ENCODE data around the gene VAPB.
A peak's percentile ranks its signal among the peaks of the same experiment; 100 is the strongest.

VAPB gene, protein sequence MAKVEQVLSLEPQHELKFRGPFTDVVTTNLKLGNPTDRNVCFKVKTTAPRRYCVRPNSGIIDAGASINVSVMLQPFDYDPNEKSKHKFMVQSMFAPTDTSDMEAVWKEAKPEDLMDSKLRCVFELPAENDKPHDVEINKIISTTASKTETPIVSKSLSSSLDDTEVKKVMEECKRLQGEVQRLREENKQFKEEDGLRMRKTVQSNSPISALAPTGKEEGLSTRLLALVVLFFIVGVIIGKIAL

DNA sequence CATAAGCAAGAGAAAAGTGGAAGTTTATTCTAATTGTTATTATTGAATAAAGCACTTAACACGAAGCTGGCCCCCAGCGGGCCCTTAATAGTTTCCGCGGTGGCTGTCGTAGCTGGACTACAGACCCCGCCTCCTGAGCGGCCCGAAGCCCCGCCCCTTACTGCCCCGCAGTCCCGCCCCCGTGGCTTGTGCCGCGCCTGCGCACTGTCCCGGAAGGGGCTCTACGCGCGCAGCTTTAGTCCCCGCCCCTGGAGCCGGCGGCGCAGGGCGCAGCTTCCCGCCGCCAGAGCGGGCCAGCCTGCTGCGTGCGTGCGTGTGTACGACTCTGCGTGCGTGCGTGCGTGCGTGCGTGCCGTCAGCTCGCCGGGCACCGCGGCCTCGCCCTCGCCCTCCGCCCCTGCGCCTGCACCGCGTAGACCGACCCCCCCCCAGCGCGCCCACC is at the start of gene VAPB:
Gene VAPB, plus strand, starts transcription at position 348 of the 442 bp plus-strand sequence. CDS start 231 bp downstream, outside the sequence.
- Histone ChIP-seq H3K9me3 (ENCODE audit: control insufficient read depth, insufficient read depth, low read length) (no peaks in the 10 kb centered on the region), H3K36me3 (ENCODE audit: control insufficient read depth, insufficient read depth, low read length) (no peaks in the 10 kb centered on the region), H3K27me3 (ENCODE audit: control insufficient read depth, insufficient read depth, low read length) (no peaks in the 10 kb centered on the region), H3K9ac (ENCODE audit: low read depth, low read length) (peak within 1 kb of the TSS; percentile 82), H3K4me1 (ENCODE audit: control insufficient read depth, insufficient read depth, low read length) (peaks cover 16% of the 10 kb centered on the region), H3K4me3 (ENCODE audit: low read depth, low read length) (peak within 1 kb of the TSS; percentile 78)

DNA sequence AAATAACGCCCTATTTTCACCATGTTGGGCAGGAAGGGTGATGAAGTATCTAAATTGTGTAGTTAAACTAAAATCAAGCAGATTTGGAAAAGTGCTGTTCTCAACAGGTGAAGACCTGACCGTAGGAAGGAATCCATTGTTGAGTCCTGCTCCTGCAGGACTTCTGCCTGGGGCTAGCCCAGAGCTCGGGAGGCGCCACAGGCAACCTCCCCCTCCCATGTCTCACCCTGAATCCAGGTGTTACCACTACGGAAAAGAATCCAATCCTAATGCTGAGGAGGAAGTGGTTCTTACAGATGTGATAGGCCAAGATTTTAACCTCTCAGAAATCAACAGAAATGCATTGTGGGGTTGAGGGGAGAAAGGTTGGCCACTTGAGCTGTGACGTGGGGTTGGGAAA is 49.3 kb upstream of the VAPB start:
- H3K27me3 ChIP-seq (ENCODE audit: control insufficient read depth, insufficient read depth, low read length): no peaks in the 10 kb centered on the region
- H3K36me3 ChIP-seq (ENCODE audit: control insufficient read depth, insufficient read depth, low read length): no peaks in the 10 kb centered on the region
- no peaks in the 10 kb centered on the region for H3K9me3 ChIP-seq (ENCODE audit: control insufficient read depth, insufficient read depth, low read length)
- H3K9ac ChIP-seq (ENCODE audit: low read depth, low read length): no peak overlapping the region
- peaks cover 8% of the 10 kb centered on the region for H3K4me1 ChIP-seq (ENCODE audit: control insufficient read depth, insufficient read depth, low read length)
- no peak overlapping the region for H3K4me3 ChIP-seq (ENCODE audit: low read depth, low read length)

DNA sequence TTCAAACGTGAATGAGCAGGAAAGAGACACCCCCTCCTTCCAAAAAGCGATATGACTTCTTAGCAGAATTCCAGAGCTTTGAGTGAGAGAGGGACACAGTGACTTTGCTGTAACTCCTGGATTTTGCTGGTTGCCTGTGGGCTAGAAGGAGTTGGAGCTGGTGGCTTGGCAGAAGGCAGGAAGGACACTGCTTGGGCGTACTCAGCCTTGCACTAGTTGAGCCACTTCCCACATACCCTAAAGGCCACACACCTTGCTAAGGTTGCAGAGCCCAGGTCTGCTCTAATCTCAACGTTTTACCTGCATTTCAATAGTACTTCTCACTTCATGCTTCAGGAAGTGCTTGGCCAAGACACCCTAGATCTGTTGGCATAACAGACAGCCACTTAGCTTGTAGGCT is 48.9 kb upstream of the VAPB start:
- H3K27me3 ChIP-seq (ENCODE audit: control insufficient read depth, insufficient read depth, low read length): no peaks in the 10 kb centered on the region
- no peak overlapping the region for H3K9ac ChIP-seq (ENCODE audit: low read depth, low read length)
- peaks cover 8% of the 10 kb centered on the region for H3K4me1 ChIP-seq (ENCODE audit: control insufficient read depth, insufficient read depth, low read length)
- H3K9me3 ChIP-seq (ENCODE audit: control insufficient read depth, insufficient read depth, low read length): no peaks in the 10 kb centered on the region
- H3K4me3 ChIP-seq (ENCODE audit: low read depth, low read length): no peak overlapping the region
- H3K36me3 ChIP-seq (ENCODE audit: control insufficient read depth, insufficient read depth, low read length): no peaks in the 10 kb centered on the region

DNA sequence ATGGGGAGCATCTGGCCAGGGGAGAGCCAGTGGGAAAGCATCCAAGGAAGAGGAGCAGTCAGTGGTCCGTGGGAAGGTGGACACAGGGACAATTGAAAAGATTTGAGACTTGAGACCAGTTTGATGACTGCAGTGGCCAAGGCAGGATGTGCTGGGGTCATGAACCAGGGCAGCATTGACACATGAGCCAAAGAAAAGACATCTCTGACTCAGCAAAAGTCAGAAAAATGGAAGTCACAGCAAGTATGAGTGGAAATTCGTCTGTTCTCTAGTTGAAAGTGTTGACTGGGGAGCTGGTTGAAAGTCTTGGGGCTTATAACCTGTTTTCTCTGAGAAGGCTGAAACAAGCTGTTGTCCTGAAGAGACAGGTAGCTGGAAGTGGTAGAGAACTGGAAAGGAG is 48.2 kb upstream of the VAPB start:
- Histone ChIP-seq H3K27me3 (ENCODE audit: control insufficient read depth, insufficient read depth, low read length) (no peaks in the 10 kb centered on the region), H3K36me3 (ENCODE audit: control insufficient read depth, insufficient read depth, low read length) (peaks cover 5% of the 10 kb centered on the region), H3K4me1 (ENCODE audit: control insufficient read depth, insufficient read depth, low read length) (peaks cover 8% of the 10 kb centered on the region), H3K9me3 (ENCODE audit: control insufficient read depth, insufficient read depth, low read length) (no peaks in the 10 kb centered on the region), H3K4me3 (ENCODE audit: low read depth, low read length) (no peak overlapping the region), H3K9ac (ENCODE audit: low read depth, low read length) (no peak overlapping the region)

DNA sequence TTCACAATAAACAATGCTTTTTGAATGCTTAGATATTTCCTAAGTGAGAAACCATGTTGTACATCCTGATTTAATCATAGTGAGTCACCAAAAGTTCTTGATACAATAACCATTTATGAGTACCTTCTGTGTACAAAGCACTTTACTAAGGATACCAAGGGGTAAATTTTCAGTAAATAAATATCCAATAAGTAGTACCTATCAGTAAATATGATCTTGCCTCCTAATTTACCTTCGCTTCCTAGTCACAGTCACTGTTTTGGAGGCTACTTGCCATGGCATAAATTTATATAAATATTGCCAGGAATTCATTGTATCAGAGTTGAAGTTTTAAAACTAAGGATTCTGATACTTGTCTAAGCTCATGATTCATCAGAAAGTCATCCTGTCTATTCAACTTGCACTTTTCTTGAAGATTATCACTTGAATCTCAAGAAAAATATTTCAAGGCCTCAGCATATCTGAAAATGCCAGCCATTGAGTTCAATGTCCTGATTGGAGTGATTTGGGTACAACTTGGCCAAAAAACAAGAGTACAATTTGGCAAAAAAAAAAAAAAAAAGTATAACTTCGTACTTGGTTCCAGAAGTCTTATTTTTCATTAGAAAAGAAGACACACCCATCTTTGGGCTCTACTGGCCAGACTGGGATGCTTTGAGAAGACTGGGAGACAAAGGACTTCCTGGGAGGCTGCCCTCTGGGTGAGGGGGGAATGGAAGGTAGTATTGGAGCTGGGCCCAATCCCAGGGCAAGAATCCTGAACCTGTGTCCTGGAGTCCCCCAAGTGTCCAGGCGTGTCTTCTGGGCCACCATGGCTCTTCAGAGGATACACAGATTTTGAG is 46.7 kb upstream of the VAPB start:
- Histone ChIP-seq H3K27me3 (ENCODE audit: control insufficient read depth, insufficient read depth, low read length) (no peaks in the 10 kb centered on the region), H3K36me3 (ENCODE audit: control insufficient read depth, insufficient read depth, low read length) (peaks cover 8% of the 10 kb centered on the region), H3K9ac (ENCODE audit: low read depth, low read length) (no peak overlapping the region), H3K9me3 (ENCODE audit: control insufficient read depth, insufficient read depth, low read length) (no peaks in the 10 kb centered on the region), H3K4me1 (ENCODE audit: control insufficient read depth, insufficient read depth, low read length) (peaks cover 8% of the 10 kb centered on the region), H3K4me3 (ENCODE audit: low read depth, low read length) (no peak overlapping the region)

DNA sequence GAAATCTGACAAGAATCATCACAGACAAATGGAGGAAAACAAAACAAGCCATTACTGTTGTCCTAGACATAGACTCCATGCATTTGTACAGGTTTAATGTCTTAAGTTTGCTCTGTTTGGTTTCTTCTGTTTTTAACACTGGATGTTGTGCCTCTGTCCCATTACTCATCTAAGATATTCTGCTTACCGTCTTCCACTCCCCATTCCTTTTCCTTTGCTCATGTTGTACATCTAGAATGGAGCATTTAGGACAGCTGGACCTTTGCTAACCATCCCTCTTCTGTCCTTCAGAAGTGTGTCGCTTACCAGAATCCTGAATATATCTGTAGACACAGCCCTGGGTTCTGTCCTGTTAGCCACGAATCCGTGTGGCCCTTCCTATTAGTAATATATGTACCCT is 44.3 kb upstream of the VAPB start:
- no peak overlapping the region for H3K9ac ChIP-seq (ENCODE audit: low read depth, low read length)
- H3K27me3 ChIP-seq (ENCODE audit: control insufficient read depth, insufficient read depth, low read length): no peaks in the 10 kb centered on the region
- peaks cover 8% of the 10 kb centered on the region for H3K4me1 ChIP-seq (ENCODE audit: control insufficient read depth, insufficient read depth, low read length)
- no peaks in the 10 kb centered on the region for H3K9me3 ChIP-seq (ENCODE audit: control insufficient read depth, insufficient read depth, low read length)
- H3K4me3 ChIP-seq (ENCODE audit: low read depth, low read length): no peak overlapping the region
- peaks cover 8% of the 10 kb centered on the region for H3K36me3 ChIP-seq (ENCODE audit: control insufficient read depth, insufficient read depth, low read length)

DNA sequence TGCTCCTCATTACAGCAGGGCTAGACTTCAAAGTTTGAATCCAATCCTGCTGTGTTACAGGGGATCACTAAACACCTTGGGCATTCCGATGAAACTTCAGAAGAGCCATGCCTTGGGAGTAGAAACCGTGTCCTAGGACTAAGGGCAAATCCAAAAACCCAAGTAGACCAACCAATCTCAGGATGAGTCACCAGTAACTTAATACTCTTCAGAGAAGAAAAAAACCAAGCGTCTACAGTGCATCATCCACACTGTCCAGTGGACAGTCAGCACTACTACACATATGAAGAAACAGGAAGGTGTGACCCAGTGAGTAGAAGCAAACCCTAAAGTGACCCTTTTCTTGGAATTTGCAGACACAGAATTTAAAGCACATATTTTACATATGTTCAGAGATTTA is 39.5 kb upstream of the VAPB start:
- Histone ChIP-seq H3K4me1 (ENCODE audit: control insufficient read depth, insufficient read depth, low read length) (no peaks in the 10 kb centered on the region), H3K9me3 (ENCODE audit: control insufficient read depth, insufficient read depth, low read length) (no peaks in the 10 kb centered on the region), H3K9ac (ENCODE audit: low read depth, low read length) (no peak overlapping the region), H3K27me3 (ENCODE audit: control insufficient read depth, insufficient read depth, low read length) (no peaks in the 10 kb centered on the region), H3K4me3 (ENCODE audit: low read depth, low read length) (no peak overlapping the region), H3K36me3 (ENCODE audit: control insufficient read depth, insufficient read depth, low read length) (peaks cover 8% of the 10 kb centered on the region)

DNA sequence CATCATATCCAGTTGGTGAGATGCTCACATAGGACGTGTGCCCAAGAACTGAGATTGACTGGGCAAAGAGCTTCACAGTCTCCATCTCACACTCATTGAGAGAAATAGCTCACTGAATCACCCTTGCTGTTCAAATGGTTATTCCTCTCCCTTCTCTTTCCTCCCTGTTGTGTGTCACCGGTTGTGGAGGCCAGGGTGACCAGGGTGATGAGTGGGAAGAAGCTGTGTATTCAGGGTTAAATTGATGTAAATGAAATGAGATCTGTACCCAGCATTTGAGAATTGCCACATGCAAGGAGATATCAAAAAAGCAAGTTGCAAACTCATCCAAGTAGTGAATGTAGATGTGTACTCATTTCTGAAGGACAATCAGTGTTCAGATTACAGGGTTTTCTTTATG is 36.6 kb upstream of the VAPB start:
- no peaks in the 10 kb centered on the region for H3K9me3 ChIP-seq (ENCODE audit: control insufficient read depth, insufficient read depth, low read length)
- no peak overlapping the region for H3K4me3 ChIP-seq (ENCODE audit: low read depth, low read length)
- H3K27me3 ChIP-seq (ENCODE audit: control insufficient read depth, insufficient read depth, low read length): no peaks in the 10 kb centered on the region
- H3K9ac ChIP-seq (ENCODE audit: low read depth, low read length): no peak overlapping the region
- H3K36me3 ChIP-seq (ENCODE audit: control insufficient read depth, insufficient read depth, low read length): peaks cover 4% of the 10 kb centered on the region
- no peaks in the 10 kb centered on the region for H3K4me1 ChIP-seq (ENCODE audit: control insufficient read depth, insufficient read depth, low read length)

DNA sequence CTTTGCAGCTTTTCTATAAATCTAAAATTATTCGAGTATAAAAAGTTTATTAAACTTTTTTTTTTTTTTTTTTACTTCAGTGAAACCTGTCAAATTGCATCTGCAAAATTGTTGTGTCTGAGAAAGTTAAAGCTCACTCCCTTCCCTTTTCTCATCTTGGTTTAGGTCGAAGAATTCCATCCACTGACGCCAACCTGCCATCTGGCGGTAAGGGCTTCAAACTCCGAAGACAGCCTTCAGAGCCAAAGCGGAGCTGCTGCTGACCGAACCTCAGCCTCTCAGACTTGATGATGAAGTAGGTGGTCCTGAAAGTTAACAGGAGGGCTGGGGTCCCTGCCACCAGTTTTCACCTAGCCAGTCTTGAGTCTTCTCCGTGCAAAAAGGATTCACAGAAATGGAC is 29.6 kb upstream of the VAPB start:
- Histone ChIP-seq H3K9me3 (ENCODE audit: control insufficient read depth, insufficient read depth, low read length) (no peaks in the 10 kb centered on the region), H3K4me3 (ENCODE audit: low read depth, low read length) (no peak overlapping the region), H3K27me3 (ENCODE audit: control insufficient read depth, insufficient read depth, low read length) (no peaks in the 10 kb centered on the region), H3K4me1 (ENCODE audit: control insufficient read depth, insufficient read depth, low read length) (no peaks in the 10 kb centered on the region), H3K9ac (ENCODE audit: low read depth, low read length) (no peak overlapping the region), H3K36me3 (ENCODE audit: control insufficient read depth, insufficient read depth, low read length) (peaks cover 4% of the 10 kb centered on the region)

DNA sequence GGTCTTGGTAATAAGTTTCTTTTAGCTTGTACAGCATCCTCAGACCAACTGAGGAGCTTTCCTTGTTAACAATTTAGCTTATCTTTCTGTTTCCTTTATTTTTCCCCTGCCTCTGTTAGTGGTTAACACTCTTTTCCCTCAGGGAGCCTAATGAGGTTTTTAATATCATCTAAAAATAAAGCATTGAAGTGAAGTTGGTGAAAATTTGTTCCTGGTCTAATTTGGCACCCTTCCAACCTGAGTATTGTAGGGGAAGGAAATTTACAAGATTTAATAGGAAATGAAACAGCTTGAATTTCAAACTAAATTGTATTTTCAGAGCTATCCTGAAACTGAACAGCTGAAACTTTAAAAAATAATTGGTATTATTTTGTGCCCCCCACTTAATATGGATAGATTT is 28.1 kb upstream of the VAPB start:
- no peaks in the 10 kb centered on the region for H3K9me3 ChIP-seq (ENCODE audit: control insufficient read depth, insufficient read depth, low read length)
- H3K27me3 ChIP-seq (ENCODE audit: control insufficient read depth, insufficient read depth, low read length): no peaks in the 10 kb centered on the region
- H3K9ac ChIP-seq (ENCODE audit: low read depth, low read length): no peak overlapping the region
- H3K4me1 ChIP-seq (ENCODE audit: control insufficient read depth, insufficient read depth, low read length): no peaks in the 10 kb centered on the region
- no peaks in the 10 kb centered on the region for H3K36me3 ChIP-seq (ENCODE audit: control insufficient read depth, insufficient read depth, low read length)
- no peak overlapping the region for H3K4me3 ChIP-seq (ENCODE audit: low read depth, low read length)

DNA sequence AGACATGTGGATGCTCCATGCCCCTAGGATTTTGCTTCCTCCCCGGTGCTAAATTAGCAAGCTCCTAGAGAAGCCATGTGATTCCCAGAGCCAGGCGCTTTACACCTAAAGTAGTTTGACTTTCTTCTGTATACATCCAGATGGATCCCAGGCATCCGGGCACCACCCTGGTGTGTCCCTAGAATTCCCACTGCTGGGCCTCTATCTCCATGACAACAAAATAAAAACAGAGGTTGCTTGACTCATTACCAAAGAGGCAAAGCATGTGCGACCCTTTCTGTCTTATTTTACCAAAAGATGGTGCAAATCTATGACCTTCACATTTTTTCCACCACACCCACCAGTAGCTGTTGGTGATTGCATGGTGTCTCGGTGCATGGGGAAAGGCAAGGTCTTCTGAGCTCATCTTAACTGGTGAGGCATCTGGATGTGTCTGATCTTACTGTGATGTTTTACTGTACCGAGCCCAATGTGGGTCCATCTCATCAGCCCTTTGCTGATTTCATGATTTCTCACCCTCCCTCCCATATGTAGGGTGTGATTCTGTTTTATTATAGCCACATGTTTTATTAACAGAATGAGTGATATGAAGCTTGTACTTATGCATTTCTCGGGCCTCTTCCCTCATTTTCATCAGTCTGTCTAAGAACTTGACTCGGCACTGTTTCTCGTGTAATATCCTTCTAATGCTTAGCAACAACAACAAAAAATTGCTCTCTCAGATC is 27.4 kb upstream of the VAPB start:
- H3K9ac ChIP-seq (ENCODE audit: low read depth, low read length): no peak overlapping the region
- no peaks in the 10 kb centered on the region for H3K36me3 ChIP-seq (ENCODE audit: control insufficient read depth, insufficient read depth, low read length)

DNA sequence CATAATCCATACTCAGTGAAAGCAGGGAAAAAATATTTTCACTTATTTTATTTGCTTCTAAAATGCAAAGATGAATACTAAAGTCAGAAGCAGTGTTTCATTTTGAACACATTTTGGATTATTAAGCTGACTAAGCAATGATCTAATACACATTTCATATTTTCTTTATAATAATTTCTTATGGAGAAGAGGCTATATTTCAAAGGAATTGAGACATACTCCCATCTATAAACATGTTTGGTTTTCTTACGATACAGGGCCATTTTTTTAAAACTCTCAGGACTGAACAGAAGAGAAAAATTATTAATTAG is 26.9 kb upstream of the VAPB start:
- Histone ChIP-seq H3K36me3 (ENCODE audit: control insufficient read depth, insufficient read depth, low read length) (no peaks in the 10 kb centered on the region), H3K9ac (ENCODE audit: low read depth, low read length) (no peak overlapping the region)

More for the DNA sequence above, 27.4 kb upstream of the VAPB start:
- Histone ChIP-seq H3K9me3 (ENCODE audit: control insufficient read depth, insufficient read depth, low read length) (no peaks in the 10 kb centered on the region), H3K4me1 (ENCODE audit: control insufficient read depth, insufficient read depth, low read length) (no peaks in the 10 kb centered on the region), H3K27me3 (ENCODE audit: control insufficient read depth, insufficient read depth, low read length) (no peaks in the 10 kb centered on the region), H3K4me3 (ENCODE audit: low read depth, low read length) (no peak overlapping the region)

More for the DNA sequence above, 26.9 kb upstream of the VAPB start:
- no peaks in the 10 kb centered on the region for H3K9me3 ChIP-seq (ENCODE audit: control insufficient read depth, insufficient read depth, low read length)
- H3K4me3 ChIP-seq (ENCODE audit: low read depth, low read length): no peak overlapping the region
- no peaks in the 10 kb centered on the region for H3K27me3 ChIP-seq (ENCODE audit: control insufficient read depth, insufficient read depth, low read length)
- no peaks in the 10 kb centered on the region for H3K4me1 ChIP-seq (ENCODE audit: control insufficient read depth, insufficient read depth, low read length)
